GM10248 (cell line): ENCODE results near the gene STEAP1B.
A peak's percentile ranks its signal among the peaks of the same experiment; 100 is the strongest.

Experiments used
- CTCF ChIA-PET: fragments of 300-600 bp; sonication (Branson Sonifier 250); formaldehyde crosslinking; extraction: SDS; loops from one replicate; lab custom pipeline; 2021; ENCODE audit warnings: antibody characterized with exemption; lab: Yijun Ruan, JAX
- POLR2A ChIA-PET: fragments of 350-650 bp; sonication (Branson Sonifier 250); formaldehyde crosslinking; extraction: SDS; loops from one replicate; lab custom pipeline; 2020; ENCODE audit warnings: antibody characterized with exemption; lab: Yijun Ruan, JAX
- DNase-seq: peaks from one replicate; pipeline ENCODE4 v3.0.0; 2012; ENCODE audit errors: extremely low spot score
- CTCF ChIP-seq: IDR thresholded peaks from 2 replicates; pipeline ENCODE4 v1.5.1; 2012; ENCODE audit warnings: mild to moderate bottlenecking, low read depth; ENCODE audit errors: extremely low read depth, missing control alignments, control extremely low read depth

Gene STEAP1B

GRCh38 chr7:22487978-22488642, 11.9 kb downstream of the STEAP1B start:
- DNase-seq = no peak
- POLR2A ChIA-PET = no interaction called here
- TF ChIP-seq CTCF = no peak
- CTCF ChIA-PET = interaction anchor here (8.5 kb wide), 1 partner anchor 379 kb away, joined by 94 read pairs; no protein-coding TSS in a partner anchor

DNA sequence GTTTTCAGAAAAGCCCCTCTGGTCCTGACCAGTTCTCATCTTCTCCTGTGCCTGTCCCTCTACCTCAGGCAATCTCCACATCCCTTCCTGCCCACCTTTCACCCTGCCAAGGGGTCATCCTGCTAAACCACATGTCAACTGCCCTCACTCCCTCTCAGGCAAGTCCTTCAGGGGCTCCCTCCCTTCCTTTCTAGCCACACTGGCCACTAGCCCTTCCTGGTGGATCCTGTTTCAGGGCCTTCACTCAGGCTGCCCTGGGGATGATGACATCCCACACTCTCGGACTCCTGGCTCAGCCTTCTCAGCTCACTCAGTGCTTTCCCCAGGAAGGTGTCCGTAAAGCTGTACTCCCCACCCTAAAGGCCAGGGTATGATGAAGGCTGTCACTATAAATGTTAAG, 13.4 kb downstream of the STEAP1B start:
- CTCF ChIA-PET = interaction anchor here (1.2 to 8.5 kb wide), 4 partner anchors 55 to 383 kb away, joined by 3 to 94 read pairs (median 6); no protein-coding TSS in a partner anchor
- DNase-seq = no peak
- no peak for TF ChIP-seq CTCF
- POLR2A ChIA-PET = no interaction called here

GRCh38 chr7:22485189-22485588, 14.8 kb downstream of the STEAP1B start:
- POLR2A ChIA-PET = no interaction called here
- CTCF ChIA-PET = interaction anchor here (1.1 to 8.5 kb wide), 6 partner anchors 16 to 402 kb away, joined by 3 to 94 read pairs (median 4); no protein-coding TSS in a partner anchor
- no peak for TF ChIP-seq CTCF
- DNase-seq = no peak

DNA sequence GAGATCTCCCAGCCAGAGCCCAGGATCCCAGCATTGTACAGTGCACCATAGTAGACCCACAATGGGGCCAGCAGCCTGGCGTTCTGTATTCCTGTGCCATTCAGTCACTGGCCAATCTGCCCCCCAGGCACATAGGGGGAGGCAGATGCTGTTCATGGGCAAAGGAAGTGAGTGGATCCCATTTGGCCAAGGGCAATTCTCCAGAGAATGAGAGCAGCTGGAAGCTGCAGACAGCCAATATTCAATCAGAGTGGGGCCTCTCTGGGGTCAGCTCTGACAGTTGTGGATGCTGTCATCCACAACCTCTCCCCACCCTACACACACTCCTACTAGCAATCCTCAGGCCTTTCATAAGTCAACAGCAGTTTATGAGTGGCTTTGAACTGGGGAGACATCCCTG, 17.5 kb downstream of the STEAP1B start:
- TF ChIP-seq CTCF = no peak
- POLR2A ChIA-PET = no interaction called here
- no peak for DNase-seq
- CTCF ChIA-PET = interaction anchor here (1.0 to 8.5 kb wide), 3 partner anchors 366 to 374 kb away, joined by 3 to 94 read pairs (median 3); no protein-coding TSS in a partner anchor

DNA sequence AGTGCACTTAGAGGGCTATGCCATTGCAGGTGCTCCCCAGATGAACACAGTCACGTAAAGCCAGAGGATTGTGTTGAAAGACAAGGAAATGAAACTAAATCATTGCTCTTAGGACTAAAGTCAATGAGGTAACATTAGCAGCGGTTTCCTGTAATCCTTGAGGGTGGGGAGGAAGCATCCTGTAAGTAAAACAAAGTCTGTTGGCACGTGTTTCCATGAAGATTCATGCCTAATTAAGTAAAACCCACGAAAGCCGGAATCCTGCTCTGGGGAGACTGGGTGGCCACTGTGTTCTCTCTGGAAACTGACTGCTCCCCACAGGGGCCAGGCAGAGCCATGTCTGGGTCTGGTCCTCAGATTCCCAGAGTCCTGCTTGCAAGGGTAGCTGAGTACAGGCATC, 18.3 kb downstream of the STEAP1B start:
- POLR2A ChIA-PET = no interaction called here
- peak; percentile 4 for DNase-seq
- TF ChIP-seq CTCF = no peak
- CTCF ChIA-PET = interaction anchor here (0.9 to 8.5 kb wide), 3 partner anchors 8 to 389 kb away, joined by 3 to 94 read pairs (median 6); no protein-coding TSS in a partner anchor

DNA sequence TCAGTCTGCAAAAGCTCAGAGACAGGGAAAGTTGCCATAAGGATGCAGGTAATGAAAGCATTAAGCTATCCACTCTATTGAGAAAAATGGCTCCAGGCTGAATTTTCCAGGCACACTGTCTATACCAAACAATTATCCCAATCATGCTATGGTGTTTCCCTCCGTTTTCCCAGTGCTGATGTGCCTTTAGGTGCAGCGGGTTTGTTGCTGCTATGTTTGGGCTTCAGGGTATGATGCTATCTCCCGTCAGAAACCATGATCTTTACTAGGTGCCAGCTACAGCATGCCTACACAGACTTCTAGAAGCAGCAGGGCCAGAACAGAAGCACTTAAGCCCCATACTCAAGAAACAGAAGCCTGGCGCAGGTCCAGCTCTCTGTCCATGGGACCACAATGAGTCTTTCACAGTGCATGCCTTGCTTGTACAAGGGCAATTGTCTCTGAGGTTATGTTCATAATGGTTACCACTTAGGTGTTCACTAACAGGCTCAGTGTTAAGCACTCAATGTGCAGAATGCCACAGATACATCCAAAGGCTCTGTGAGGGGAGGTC, 19.4 kb downstream of the STEAP1B start:
- POLR2A ChIA-PET = no interaction called here
- TF ChIP-seq CTCF = no peak
- no peak for DNase-seq
- CTCF ChIA-PET = interaction anchor here (0.7 to 8.5 kb wide), 4 partner anchors 9 to 397 kb away, joined by 3 to 94 read pairs (median 6); no protein-coding TSS in a partner anchor
